ENCODE results near the gene BMP6. TPM values are rescaled to one million over a fixed set of nuclear protein-coding genes. Genes with fewer than 3 reads are reported as not detected.

BMP6 gene
- polyA plus RNA-seq, 1 donor from 2014 or later: 2.4 TPM

GRCh38 chr6:7883381-7883780, 157.5 kb downstream of the BMP6 start:
- Histone ChIP-seq H3K27ac (ENCODE audit: low read length) (no peak overlapping the region), H3K79me2 (replicated peaks; ENCODE audit: insufficient read depth, low read length) (no peaks in the 10 kb centered on the region), H3K9me3 (ENCODE audit: low read length) (no peaks in the 10 kb centered on the region), H3K4me3 (ENCODE audit: low read length) (no peak overlapping the region), H3K27me3 (ENCODE audit: insufficient read depth, low read depth, low read length) (no peaks in the 10 kb centered on the region), H3F3A (ENCODE audit: insufficient read depth, low read length, poor library complexity, severe bottlenecking) (no peaks in the 10 kb centered on the region), H2AFZ (ENCODE audit: low read depth, low read length) (no peak overlapping the region), H3K36me3 (ENCODE audit: insufficient read depth, low read length) (peaks cover 4% of the 10 kb centered on the region), H4K20me1 (ENCODE audit: insufficient read depth) (no peaks in the 10 kb centered on the region), H3K4me2 (ENCODE audit: low read length) (no peak overlapping the region), H3K9ac (ENCODE audit: low read length) (no peak overlapping the region), H3K9me2 (ENCODE audit: insufficient read depth, low read length) (no peaks in the 10 kb centered on the region)
- no peak for TF ChIP-seq TAF1 (IDR thresholded peaks at IDR 0.05; ENCODE audit: low read depth)
- TF ChIP-seq SMC3 (conservative IDR thresholded peaks at IDR 0.05; ENCODE audit: poor library complexity): no peak
- no peak for TF ChIP-seq MXI1 (conservative IDR thresholded peaks at IDR 0.05; ENCODE audit: poor library complexity, severe bottlenecking)
- TF ChIP-seq EP300 (conservative IDR thresholded peaks at IDR 0.05; ENCODE audit: poor library complexity, severe bottlenecking): no peak
- TF ChIP-seq EZH2 (IDR thresholded peaks at IDR 0.05; ENCODE audit: borderline replicate concordance, insufficient read depth, low read length, poor library complexity, severe bottlenecking): no peak
- TF ChIP-seq RAD21 (conservative IDR thresholded peaks at IDR 0.05): no peak
- TF ChIP-seq CTCF (IDR thresholded peaks at IDR 0.05; ENCODE audit: poor library complexity, severe bottlenecking): no peak
- no peak for TF ChIP-seq REST (IDR thresholded peaks at IDR 0.05; ENCODE audit: borderline replicate concordance)
- TF ChIP-seq POLR2AphosphoS5 (IDR thresholded peaks at IDR 0.05): no peak

- H3K36me3 ChIP-seq (ENCODE audit: insufficient read depth, low read length): peaks cover 4% of the 10 kb centered on the region
- no peaks in the 10 kb centered on the region for H4K20me1 ChIP-seq (ENCODE audit: insufficient read depth)
- no peaks in the 10 kb centered on the region for H3K9me3 ChIP-seq (ENCODE audit: low read length)
- no peaks in the 10 kb centered on the region for H3K27me3 ChIP-seq (ENCODE audit: insufficient read depth, low read depth, low read length)
- H3K9me2 ChIP-seq (ENCODE audit: insufficient read depth, low read length): no peaks in the 10 kb centered on the region
- no peak overlapping the region for H3K27ac ChIP-seq (ENCODE audit: low read length)
- H3K79me2 ChIP-seq (replicated peaks; ENCODE audit: insufficient read depth, low read length): no peaks in the 10 kb centered on the region
- TF ChIP-seq SMC3 (conservative IDR thresholded peaks at IDR 0.05; ENCODE audit: poor library complexity) (no peak), RAD21 (conservative IDR thresholded peaks at IDR 0.05) (no peak), REST (IDR thresholded peaks at IDR 0.05; ENCODE audit: borderline replicate concordance) (no peak), TAF1 (IDR thresholded peaks at IDR 0.05; ENCODE audit: low read depth) (no peak), POLR2AphosphoS5 (IDR thresholded peaks at IDR 0.05) (no peak), CTCF (IDR thresholded peaks at IDR 0.05; ENCODE audit: poor library complexity, severe bottlenecking) (no peak), EP300 (conservative IDR thresholded peaks at IDR 0.05; ENCODE audit: poor library complexity, severe bottlenecking) (no peak), MXI1 (conservative IDR thresholded peaks at IDR 0.05; ENCODE audit: poor library complexity, severe bottlenecking) (no peak), EZH2 (IDR thresholded peaks at IDR 0.05; ENCODE audit: borderline replicate concordance, insufficient read depth, low read length, poor library complexity, severe bottlenecking) (no peak)
- H3F3A ChIP-seq (ENCODE audit: insufficient read depth, low read length, poor library complexity, severe bottlenecking): no peaks in the 10 kb centered on the region
- no peak overlapping the region for H2AFZ ChIP-seq (ENCODE audit: low read depth, low read length)
- no peak overlapping the region for H3K9ac ChIP-seq (ENCODE audit: low read length)
- H3K4me3 ChIP-seq (ENCODE audit: low read length): no peak overlapping the region
- H3K4me2 ChIP-seq (ENCODE audit: low read length): no peak overlapping the region
Measured at GRCh38 chr6:7886132-7886531, 160.2 kb downstream of the BMP6 start.

All from neural cell (in vitro differentiated cells).